Activated naive CD4-positive, alpha-beta T cell (primary cell): ENCODE results near the gene FRAS1.
"Not testable (repeated sequence)": the region's sequence is repeated elsewhere in the genome, so short reads cannot be mapped to it uniquely, and the experiment has no call there.

ENCODE experiments used
- DNase-seq, 4 experiments: peaks; one replicate each; lab custom pipeline; 2025; lab: John Stamatoyannopoulos, UW

The FRAS1 gene, protein sequence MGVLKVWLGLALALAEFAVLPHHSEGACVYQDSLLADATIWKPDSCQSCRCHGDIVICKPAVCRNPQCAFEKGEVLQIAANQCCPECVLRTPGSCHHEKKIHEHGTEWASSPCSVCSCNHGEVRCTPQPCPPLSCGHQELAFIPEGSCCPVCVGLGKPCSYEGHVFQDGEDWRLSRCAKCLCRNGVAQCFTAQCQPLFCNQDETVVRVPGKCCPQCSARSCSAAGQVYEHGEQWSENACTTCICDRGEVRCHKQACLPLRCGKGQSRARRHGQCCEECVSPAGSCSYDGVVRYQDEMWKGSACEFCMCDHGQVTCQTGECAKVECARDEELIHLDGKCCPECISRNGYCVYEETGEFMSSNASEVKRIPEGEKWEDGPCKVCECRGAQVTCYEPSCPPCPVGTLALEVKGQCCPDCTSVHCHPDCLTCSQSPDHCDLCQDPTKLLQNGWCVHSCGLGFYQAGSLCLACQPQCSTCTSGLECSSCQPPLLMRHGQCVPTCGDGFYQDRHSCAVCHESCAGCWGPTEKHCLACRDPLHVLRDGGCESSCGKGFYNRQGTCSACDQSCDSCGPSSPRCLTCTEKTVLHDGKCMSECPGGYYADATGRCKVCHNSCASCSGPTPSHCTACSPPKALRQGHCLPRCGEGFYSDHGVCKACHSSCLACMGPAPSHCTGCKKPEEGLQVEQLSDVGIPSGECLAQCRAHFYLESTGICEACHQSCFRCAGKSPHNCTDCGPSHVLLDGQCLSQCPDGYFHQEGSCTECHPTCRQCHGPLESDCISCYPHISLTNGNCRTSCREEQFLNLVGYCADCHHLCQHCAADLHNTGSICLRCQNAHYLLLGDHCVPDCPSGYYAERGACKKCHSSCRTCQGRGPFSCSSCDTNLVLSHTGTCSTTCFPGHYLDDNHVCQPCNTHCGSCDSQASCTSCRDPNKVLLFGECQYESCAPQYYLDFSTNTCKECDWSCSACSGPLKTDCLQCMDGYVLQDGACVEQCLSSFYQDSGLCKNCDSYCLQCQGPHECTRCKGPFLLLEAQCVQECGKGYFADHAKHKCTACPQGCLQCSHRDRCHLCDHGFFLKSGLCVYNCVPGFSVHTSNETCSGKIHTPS (N-terminal part only)

GRCh38 chr4:78057135-78057599 is at the start of gene FRAS1:
Gene FRAS1, plus strand, starts transcription at chr4:78057323. Its CDS starts 687 bp downstream, at chr4:78058010.
- DNase-seq: no peak

DNA sequence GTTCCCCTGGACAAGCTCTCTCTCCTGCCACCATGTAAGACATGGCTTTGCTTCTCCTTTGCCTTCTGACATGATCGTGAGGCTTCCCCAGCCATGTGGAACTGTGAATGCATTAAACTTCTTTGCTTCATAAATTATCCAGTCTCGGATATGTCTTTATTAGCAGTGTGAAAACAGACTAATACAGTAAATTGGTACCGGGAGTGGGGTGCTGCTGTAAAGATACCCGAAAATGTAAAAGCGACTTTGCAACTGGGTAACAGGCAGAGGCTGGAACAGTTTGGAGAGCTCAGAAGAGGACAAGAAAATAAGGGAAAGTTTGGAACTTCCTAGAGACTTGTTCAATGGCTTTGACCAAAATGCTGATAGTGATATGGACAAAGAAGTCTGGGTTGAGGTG is 46.1 kb upstream of the FRAS1 start:
- not testable (repeated sequence) for DNase-seq

DNA sequence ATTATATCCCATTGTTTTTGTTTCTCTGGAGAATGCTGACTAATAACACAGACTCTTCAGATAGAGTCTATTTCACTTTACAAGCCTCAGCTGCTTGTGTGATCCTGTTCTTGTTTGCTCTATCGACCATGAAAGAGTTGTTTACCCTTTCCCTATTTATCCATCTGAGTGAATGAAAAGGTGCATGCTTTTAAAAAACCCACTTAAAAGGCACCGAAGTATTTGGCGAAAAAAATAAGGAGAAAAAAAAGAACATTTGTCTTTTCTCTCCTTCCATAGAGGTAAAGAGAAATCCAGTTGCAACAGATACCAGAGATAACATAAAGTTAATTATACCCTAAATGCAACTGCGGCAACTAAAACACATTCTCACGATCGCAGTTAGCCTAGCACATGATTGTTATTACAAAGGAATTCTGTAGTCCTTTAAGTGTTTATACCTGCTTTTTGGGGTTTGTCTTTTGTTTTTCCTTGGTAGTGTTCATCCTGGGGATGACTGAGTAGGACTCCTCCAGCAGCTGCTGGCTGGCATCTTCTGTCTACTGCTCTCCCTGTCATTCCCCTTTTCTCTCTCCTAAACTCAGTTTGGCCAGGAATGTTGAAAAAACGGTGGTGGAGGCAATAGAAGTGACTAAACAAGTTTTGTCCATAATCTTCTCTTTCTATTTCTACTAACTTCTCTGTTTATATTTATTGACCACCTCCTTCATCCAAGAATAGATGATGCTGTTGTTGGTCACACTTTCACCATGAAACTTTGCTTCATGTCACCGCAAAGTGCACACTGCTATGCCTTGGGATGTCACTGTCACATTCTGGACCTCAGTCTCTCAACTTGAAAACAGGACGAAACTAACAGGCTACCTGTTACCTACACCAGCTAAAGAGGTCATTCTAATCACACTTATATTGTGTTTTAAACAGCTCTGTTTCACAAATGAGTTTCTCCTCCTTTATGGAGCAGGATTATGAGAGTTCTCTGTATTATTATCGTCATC is 41.9 kb upstream of the FRAS1 start:
- no peak for DNase-seq

- DNase-seq: no peak
Measured at GRCh38 chr4:78018271-78019049, 38.7 kb upstream of the FRAS1 start.

- no peak for DNase-seq
Measured at GRCh38 chr4:78019414-78019813, 37.7 kb upstream of the FRAS1 start.

DNA sequence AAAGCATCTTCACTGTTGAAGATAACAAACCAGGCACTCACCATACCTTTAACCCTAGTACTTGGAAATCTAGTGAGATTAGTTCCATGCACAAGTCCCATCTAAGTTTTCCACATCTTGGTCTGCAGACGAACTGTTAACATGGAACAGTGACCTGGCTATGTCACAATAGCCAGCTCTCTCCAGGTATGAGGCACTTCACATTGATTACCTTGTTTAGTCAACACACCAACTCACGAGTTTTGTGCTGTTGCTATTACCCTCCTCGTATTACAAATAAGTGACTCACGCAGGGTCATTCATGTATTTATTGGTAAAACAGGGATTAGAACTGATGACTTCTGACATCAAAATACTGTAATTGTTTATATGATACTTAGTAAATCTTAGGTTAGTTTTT is 36.4 kb upstream of the FRAS1 start:
- DNase-seq: no peak

DNA sequence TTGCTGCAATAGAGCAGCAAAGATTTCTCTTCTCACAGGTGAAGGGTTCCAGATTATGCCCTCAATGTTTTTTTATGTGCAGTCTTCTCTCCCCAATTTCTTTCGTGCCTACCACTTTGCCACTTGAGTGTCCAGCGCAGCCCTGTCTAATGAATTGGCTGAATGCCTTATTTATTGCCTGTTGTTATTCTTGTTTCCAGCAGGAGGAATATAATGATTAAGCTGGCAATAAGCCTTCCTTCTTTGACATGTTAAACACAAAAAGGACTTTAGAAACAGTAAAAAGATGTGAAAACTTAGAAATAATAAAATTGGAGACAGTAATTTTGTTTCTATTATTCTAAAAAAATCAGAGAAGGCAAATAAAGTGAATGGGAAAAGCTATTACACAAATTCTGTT is 34.6 kb upstream of the FRAS1 start:
- DNase-seq: no peak

- no peak for DNase-seq
Measured at GRCh38 chr4:78024085-78024484, 33.0 kb upstream of the FRAS1 start.

GRCh38 chr4:78024576-78025091 is 32.5 kb upstream of the FRAS1 start:
- no peak for DNase-seq

DNA sequence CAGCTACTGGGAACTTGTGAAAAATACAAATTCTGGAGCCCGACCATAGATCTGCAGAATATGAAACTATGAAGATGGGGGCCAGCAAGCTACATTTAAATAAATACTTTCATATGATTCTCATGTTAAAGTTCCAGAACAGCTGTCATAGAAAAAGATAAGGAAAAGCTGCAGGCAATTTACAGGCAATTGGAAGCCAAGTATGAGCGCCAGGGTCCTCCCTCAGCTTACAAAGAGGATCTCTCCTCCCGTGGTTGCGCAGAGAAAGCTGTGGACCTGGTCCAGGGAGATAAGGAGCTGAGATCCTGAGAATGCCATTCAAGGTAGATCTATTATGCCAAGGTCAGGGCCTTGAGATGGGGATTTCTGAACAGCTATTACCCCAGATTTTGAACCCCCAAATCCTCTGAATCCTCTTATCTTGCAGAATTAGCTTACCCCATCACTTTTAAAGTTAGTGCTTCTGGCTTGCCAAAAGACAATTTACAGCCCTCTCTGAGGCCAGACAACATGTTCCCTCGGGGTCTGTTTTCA is 25.6 kb upstream of the FRAS1 start:
- DNase-seq: no peak

DNA sequence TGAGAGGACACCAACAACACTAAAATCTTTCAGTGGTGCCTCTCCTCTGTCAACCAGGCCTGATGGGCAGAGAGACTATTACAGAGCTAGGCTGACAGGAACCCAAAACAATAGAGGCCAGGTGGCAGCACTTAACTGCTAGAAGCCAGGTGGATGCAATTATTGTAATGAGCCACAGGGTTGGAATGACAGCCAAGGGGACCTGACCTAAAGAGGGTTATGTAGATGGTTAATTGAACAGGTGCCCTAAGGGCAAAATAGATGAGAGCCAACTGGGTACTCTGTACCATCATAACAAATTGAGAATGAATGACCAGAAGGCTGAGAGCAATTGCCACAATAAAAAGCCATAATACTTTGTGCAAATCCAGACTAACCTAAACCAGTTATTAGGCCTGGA is 24.7 kb upstream of the FRAS1 start:
- DNase-seq: no peak

- no peak for DNase-seq
Measured at GRCh38 chr4:78032929-78033328, 24.2 kb upstream of the FRAS1 start.

DNA sequence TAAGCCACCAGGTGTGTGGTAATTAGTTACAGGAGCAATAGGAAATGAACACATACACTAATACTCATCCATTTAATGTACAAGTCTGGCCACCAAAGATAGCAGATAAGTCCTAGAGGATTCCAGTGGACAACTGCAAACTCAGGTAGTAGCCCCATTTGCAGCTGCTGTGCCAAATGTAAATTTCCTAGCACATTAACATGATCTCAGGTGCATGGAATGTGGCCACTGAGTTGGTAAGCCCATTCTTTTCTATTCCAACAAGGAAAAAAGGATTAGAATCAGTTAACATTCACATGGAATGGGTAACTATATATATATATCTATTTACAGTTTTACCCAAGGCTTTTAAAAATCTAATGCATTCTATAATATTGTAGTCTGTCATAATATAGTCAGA is 23.3 kb upstream of the FRAS1 start:
- no peak for DNase-seq

DNA sequence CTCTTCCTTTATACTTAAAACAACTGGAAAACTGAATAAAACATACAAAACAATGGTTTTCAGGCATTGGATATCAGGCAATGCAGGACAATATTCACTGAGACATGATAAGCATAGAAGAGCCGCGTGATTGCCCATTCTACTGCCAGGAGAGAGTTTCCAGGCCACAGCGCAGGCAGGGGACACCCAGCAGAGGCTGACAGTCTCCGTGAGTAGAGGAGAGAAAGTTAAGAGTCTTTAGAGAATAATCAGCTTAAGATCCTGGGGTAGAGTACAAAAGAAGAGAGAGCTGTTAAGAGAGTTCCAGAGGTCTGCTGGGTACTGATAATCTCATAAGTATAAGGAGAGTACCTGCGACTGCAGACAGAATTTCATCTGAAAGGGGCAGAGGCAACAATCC is 18.4 kb upstream of the FRAS1 start:
- DNase-seq: no peak

DNA sequence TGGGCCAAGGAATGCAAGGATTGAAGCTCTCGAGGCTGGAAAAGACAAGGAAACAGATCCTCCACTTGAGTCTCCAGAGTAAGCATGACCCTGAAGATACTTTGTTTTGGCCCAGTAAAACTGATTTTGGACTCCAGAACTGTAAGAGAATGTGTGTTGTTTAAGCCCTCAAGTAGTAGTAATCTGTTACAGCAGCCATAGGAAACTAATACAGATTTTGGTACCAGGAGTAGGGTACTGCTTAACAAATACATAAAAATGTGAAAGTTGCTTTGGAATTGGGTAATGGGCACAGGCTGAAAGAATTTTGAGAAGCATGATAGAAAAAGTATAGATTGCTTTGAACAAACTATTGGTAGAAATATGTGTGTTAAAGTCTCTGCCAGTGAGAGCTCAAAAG is 17.4 kb upstream of the FRAS1 start:
- no peak for DNase-seq

DNA sequence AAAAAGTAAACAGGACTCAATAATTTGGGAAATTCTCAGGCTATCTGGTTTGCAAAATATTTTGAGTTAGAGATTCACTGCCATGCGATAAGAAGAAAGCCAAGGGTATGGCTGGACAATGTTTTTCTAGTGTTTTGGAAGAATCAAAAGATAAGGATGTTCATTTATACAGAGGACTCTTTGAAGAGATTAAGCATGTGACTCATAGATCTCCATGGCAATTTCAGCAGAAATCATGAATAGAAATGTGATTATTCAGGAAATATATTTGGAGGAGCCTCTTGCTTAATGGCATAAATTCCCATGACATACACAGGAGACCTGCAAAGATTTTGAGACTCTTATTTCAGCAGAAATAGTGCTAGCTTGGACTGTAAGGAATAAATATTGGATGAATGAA is 16.7 kb upstream of the FRAS1 start:
- DNase-seq: no peak

GRCh38 chr4:78047366-78047765 is 9.8 kb upstream of the FRAS1 start:
- DNase-seq: no peak

GRCh38 chr4:78056265-78057129 is 626 bp upstream of the FRAS1 start:
- no peak for DNase-seq
